NOMO-1 (cell line): Measurements from ENCODE around the gene EML5.

Experiments used
- DNase-seq, 2 experiments: peaks; one replicate each; lab custom pipeline; 2025; ENCODE audit not compliant: unreplicated experiment in 2 of 2; lab: John Stamatoyannopoulos, UW

The EML5 gene

DNA sequence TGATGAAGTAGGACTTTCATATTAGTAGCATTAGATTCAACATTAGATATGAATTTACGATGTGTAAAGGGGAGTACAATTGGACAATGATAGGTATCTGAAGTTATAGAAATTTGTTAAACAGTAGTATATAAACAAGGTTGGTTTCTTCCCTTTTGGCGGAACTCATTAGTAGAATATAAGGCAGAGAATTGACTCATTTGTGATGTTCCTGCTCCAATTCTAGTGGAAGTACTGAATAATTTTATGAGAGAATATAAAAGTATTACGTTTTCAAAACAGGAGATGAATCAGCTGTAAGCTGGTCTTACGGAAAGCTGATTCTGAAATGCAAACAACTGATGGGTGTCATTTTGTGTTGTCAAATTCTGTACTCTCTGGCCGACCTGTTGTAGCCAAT, 216.5 kb downstream of the EML5 start:
- DNase-seq: no peak

DNA sequence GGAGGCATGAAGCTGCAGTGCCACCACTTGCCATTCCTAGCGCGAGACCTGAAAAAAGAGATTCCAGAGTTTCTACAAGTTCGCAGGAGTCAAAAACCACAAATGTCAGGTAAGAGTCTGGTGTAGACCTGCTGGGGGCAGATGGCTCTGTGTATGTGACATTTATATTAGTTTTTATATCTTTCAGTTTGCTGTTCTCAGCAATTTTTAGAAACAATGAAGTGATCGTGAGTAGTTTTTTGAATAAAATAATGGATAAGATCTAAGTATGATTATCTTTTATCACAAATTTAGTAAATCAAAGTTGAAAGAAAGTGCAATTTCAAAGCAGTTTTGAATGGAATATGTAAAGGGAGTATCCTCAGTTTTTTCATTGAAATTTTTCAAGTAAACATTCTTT, 220.6 kb downstream of the EML5 start:
- DNase-seq: no peak

DNA sequence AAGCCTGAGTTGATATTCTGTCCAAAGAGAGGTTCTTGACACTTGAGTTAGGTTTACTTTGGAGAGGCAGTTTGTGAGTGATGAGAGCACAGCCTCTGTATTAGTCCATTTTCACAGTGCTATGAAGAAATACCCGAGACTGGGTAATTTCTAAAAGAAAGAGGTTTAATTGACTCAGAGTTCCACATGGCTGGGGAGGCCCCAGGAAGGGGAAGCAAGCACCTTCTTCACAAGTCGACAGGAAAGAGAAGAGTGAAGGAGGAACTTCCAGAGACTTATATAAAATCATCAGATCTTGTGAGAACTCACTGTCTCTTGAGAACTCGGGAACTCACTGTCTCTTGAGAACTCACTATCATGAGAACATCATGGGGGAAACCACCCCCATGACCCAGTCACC, 224.6 kb downstream of the EML5 start:
- no peak for DNase-seq

DNA sequence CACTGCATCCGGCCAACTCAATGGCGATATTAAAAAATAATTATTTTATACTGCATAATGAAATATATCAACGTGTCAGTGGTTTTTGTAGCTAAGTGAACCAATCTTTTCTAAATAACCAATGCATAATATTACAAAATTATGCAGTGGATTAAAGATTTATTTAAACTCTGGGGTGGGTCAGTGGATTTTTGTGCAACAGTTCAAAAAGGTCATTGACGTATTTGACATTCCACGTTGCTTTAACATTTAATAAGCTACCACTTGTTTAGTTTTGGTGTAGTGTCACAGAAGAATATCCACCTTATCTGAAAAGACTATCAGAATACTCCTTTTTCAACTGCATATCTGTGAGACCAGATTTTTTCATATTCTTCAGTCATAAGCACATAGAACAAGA, 227.3 kb downstream of the EML5 start:
- DNase-seq: no peak

DNA sequence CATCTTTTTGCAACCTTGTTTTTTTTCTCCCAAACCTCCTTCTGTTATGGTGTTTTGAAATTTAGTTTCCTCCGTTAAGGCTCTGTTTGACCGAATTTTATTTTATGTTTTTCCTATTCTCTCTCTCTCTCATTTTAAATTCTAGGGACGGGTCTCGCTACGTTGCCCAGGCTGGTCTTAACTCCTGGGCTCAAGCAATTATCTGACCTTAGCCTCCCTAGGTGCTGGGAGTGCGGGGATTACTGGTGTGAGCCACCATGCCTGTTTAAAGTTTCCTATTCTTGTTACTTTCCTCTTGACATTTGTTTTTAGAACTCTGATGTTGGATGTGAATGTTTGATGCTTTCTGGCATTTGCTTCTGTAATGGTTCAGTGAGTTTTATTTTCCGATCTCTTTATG, 228.9 kb downstream of the EML5 start:
- no peak for DNase-seq

DNA sequence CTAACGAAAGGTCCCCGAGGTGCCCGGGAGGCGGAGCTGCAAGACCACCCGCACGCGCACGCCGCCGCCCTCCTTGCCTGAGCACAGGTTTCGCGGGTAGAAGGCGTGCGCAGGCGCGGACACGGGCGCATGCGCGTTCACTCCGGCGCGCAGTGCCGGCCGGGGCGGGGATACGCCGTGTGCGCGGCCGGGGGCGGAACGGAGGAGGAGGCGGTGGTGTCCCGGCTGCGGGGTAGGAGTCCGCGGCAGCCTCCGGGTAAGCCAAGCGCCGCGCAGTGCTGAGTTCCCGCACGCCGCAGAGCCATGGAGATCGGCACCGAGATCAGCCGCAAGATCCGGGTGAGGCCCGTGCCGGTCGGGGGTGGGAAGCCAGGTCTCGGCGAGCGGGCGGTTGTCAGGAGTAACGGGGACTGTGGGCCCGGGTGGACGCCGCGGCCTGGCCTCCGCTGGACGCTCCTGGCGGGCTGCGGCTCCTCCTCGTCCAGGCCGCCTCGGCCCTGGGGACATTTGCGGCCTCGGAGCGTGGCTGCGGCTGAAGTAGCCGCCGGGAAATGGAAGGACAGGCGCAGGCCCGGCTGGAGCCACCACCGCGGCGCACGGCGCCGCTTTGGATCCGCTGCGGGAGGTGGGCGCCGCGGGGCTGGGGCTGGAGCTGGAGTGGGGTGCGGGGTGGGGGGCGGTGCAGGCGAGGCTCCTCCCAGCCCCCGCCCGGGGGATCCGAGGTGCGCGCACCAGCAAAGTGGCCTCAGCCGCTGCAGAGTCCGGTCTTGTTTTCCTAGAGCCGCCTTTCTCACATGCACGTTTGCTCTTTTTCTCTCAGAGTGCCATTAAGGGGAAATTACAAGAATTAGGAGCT, 229.7 kb downstream of the EML5 start, which contains the start of gene ZC3H14:
ZC3H14 (plus strand) TSS at position 207 of the 856 bp plus-strand sequence; CDS start at position 304, 97 bp downstream.
- DNase-seq: peak; percentile 79 to 86

DNA sequence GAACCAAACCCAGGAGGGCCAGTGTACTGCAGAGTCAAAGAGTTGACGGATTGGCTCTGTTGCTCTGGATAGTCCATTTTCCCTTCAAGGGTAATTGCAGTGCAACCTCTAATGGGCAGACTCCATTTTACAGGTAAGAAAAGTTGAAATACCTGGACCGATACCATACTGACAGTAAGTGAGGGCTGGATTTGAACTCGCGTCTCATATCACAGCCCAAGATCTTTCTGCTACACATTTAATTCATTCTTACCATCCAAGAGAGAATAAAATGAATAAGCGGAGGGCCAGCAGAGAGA, 230.3 kb downstream of the EML5 start:
- DNase-seq: no peak
